GM12892 (cell line): Measurements from ENCODE around the gene ZNF385A.

ENCODE experiments used
- DNase-seq: peaks from one replicate; pipeline ENCODE4 v3.0.0; 2011; ENCODE audit not compliant: insufficient read length
- FAIRE-seq: peaks from 2 replicates; lab custom pipeline; 2011; peaks lifted over from hg19 to GRCh38; lab: Jason Lieb, UNC
- POLR2A ChIP-seq: IDR thresholded peaks from 2 replicates; pipeline ENCODE4 v1.6.1; 2011; ENCODE audit warnings: low read depth, low read length, control low read depth
- POLR2AphosphoS5 ChIP-seq: IDR thresholded peaks from 2 replicates; pipeline ENCODE4 v1.6.1; 2011; ENCODE audit warnings: low read depth, low read length, control low read depth
- TAF1 ChIP-seq: IDR thresholded peaks from 2 replicates; pipeline ENCODE4 v1.6.1; 2011; ENCODE audit warnings: low read depth, mild to moderate bottlenecking, control low read depth, low read length, borderline replicate concordance

ZNF385A gene

DNA sequence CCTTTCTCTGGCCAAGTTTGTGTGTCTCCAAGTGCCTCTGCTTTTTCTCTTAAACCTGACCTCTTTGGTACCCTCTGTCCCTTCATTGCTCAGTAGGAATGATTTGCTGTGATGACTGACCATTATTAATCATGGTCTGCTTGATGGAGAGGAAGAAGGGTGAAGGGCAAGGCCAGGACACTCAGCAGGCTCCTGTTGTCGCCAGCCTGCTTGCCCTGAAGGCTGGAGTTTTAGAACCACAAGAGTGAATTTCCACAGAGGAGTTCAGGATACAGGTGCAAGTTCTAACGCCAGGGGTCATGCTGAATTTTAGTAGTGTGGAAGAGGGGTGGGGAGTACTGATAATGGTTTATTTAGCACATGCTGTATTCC is 37.3 kb upstream of the ZNF385A start:
- DNase-seq (no peak), FAIRE-seq (no peak)
- no peak for TF ChIP-seq TAF1
- TF ChIP-seq POLR2AphosphoS5, result no peak
- TF ChIP-seq POLR2A, result no peak

DNA sequence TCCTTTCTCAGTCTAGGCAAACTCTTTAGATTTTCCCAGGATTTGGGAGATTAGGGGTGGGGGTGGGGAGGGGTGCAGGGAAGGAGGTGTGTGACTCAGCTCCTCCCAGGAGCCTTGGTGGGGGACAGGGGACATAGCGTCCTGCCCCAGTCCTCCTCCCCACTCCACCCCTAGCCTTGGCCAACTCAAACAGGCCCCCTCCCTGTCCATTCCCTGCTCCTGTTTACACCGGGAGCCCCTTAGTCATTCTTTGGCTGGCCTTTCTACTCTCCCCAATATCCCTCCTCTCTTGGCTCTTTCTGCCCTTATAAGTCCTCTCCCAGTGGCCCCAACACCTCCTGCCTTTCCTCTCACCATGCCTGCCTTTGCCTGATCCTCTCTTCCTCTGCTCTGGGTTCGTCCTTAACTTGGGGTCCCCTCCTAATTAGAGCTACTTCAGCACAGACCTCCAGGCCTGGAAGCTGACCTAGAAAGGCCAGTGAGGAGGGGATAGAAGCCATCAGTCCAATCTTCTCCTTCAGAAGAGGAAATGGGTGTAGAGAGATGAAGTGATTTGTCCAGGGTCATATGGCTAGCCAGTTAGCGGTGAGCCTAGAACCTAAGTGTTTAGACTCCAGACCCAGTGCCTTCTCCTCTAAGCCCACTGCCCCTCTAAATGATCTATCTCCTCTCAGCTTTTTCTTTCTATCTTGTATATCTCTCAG is 36.8 kb upstream of the ZNF385A start:
- TF ChIP-seq TAF1 (no peak), POLR2AphosphoS5 (no peak), POLR2A (no peak)
- DNase-seq (no peak), FAIRE-seq (no peak)

DNA sequence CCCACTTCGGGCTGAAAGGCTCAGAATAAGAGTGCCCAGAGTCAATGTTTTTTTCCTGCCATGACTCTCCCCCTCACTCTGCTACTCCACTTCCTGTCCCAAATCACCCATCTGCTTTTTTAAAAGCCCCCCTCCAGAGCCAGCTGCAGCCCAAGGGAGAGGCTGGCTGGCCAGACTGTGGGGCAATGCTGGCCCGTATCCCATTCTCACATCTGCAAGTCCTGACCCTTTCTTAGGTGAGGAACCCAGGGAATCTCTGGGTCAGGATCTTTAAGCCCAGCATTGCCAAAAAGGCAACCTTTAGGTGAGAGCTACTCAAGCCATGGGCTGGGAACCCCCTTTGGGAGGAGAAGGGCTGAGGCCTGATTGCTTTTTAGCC is 36.2 kb upstream of the ZNF385A start:
- FAIRE-seq, result no peak
- DNase-seq, result no peak
- no peak for TF ChIP-seq POLR2AphosphoS5
- TF ChIP-seq POLR2A, result no peak
- TF ChIP-seq TAF1, result no peak

DNA sequence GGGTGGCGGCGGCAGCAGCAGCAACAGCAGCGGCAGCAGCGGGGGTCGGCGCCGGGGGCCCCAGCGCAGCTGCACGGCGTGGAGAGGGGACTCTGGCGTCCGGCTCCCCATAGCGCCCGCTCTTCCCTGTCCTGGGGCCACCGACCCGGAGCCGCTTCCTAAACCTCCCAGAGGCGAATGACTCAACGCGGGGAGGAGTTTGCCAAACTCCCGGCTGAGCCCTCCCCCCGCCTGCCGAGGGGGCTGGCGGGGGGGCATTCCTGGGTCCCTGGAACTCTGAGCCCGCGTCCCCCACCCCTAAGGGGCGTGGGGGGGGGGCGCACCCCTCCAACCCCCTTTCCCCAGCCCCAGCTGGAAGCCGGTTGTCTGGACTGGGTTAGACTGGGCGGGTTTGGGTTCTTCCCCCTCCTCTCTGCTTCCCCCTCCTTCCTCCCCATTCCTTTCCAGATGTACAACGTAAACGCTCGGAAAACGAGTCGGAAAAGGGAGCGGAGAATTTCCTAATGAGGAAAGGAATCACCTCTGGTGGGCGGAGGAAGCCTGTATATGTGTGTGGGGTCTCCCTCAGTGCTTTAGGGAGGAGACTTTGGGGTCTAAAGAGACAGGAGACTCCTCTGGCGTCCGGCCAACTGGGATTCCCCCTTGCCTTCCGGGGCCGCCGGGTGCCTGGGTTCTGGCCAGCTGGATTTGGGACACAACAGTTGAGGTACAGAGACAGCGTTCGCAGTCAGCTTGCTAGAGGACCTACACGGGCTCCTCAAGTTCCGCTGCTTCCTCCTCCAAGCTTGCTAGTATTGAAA is 34.8 kb upstream of the ZNF385A start, which contains the start of gene ITGA5:
Gene ITGA5 (minus strand): TSS at position 179 of the 800 bp plus-strand sequence. CDS start 68 bp downstream, at position 111.
- TF ChIP-seq POLR2A, result no peak
- no peak for TF ChIP-seq POLR2AphosphoS5
- TF ChIP-seq TAF1, result no peak
- DNase-seq (no peak), FAIRE-seq (no peak)

DNA sequence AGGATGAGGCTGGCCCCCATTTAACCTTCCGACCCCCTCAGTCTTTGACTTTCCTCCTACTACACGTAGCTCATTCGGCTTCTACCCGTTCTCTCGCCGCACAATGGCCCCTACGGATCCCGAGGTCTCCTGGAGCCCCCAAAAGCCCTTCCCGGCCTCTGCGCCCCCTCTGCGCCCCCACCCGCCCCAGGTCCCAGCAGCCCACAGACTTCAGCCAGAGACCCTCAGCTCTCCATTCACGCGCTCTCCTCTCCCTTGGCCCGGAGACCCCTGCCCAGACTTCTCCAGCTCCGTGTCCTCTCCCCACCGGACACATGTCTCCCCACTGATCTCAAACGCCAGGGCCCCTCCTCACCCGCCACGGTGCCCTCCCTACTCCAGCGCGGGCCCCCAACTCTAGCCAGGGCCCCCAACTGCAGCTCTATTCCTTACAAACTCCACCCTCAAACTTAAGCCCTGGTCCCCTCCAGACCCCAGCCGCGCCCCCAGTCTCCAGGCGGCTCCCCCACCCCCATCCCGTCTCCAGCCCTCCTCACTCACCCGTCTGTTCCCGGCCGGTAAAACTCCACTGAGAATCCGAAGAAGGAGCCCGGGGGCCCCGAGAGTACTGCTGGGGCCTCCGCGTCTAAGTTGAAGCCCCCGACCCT is 34.0 kb upstream of the ZNF385A start:
- TF ChIP-seq POLR2AphosphoS5 (no peak), TAF1 (no peak), POLR2A (no peak)
- FAIRE-seq (no peak), DNase-seq (no peak)

DNA sequence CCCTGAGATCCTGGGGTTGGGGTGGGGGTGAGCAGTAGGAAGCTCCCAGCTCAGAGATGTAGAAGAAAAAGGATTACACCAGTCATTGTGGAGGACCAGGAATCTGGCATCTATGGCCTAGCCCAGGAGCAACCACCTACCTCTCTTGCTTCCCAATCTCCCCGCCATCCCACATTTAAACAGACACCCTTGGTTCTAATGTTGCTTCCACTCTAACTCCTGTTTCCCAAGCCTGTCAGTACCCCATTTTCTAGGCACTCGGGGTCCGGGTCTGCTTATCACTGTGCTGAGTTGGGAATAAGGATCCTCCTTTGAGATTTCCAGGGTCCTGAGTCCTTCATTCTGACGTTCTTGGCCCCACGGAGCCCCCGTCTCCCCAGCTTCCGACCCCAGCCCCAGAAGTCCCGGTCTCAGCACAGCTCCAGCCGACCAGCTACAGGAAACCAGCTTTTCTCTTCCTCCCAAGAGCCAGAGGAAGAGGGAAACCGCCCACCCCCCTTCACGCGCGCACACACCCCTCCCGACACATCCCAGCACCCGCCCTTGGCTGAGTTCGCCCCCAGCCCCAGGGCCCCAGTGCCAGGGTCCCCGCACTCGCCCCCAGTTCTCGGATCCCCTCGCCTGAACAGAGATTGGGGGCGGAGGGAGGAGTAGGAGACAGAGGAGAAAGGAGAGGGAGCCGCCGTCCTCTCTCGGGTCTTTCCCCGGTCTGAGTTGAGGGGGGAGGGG is 33.3 kb upstream of the ZNF385A start:
- no peak for TF ChIP-seq POLR2A
- TF ChIP-seq POLR2AphosphoS5, result no peak
- TF ChIP-seq TAF1, result no peak
- DNase-seq (no peak), FAIRE-seq (no peak)

DNA sequence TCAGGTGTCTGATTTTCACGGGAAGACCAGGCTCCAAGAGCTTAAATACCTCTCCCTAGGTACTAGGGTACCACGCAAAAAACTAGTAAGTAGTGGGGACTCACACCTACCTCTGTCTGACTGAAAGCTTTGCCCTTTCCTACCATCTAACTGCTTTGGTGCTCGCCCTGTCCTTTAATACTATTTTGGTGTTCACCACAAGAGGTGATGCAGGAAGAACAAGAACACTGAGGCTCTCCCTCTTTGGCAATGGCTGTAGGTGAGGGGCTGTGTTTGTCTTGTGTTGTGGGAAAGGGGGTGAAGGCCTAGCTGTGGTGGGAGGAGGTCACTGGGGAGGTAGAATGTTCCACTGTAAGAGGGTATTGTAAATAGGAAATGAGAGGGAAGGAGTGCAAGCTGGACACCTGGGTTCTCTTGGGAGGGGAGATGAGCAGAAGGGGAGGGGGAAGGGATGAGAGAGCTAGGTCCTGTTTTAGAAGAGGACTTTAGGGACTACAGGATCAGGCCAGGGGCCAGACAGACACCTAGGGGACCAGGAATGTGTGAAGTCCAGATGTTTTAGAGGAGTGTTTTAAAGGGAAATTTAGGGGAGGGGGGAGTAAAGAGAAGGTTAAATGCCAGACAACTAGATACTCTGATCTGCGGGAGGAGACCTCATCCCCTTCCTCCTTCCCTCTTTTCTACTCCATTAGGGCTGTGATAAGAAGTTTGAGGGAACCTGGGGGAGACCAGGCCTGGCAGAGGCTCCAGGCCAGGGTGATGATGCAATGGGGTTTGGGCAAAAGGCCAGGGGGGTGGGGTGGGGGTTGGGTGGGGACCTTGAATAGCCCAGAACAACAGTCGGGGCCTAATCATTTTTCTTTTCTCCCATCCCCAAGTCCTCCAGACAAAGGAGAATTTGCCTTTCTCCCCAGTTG is 32.4 kb upstream of the ZNF385A start:
- DNase-seq (no peak), FAIRE-seq (no peak)
- no peak for TF ChIP-seq POLR2A
- no peak for TF ChIP-seq POLR2AphosphoS5
- TF ChIP-seq TAF1, result no peak

DNA sequence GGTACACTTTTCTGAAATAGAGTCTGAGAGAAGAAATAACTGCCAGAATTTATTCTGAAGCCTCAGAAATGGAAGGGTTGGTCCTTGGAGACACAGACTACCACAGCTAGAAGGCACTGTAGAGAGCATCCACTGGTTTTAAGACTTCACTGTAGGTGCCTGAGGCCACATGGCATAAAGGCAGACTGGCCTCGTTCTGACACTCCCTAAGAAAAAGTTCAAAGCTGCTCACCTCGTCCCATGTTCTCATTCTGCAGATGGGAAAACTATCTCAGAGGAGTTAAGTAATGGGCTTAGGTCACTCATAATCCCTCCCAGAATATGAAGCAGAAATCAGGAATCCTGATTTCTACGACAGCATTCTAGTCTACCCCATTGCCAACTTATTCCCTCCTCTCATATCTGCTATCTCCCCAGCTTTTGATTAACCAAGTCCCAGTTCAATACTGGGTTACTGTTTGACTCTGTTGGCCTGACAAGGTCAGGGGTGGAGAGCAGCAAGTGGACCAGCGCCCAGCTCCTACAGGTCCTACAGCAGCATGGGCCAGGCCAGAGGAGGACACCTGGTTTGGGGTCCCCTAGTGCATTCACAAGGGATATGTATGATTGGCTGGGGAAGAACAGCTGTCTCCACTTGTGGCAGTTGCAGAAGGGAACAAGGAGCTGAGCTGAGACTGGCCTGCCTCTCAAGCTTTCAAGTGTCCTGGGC is 30.8 kb upstream of the ZNF385A start:
- TF ChIP-seq POLR2A (no peak), TAF1 (no peak), POLR2AphosphoS5 (no peak)
- FAIRE-seq (no peak), DNase-seq (no peak)

DNA sequence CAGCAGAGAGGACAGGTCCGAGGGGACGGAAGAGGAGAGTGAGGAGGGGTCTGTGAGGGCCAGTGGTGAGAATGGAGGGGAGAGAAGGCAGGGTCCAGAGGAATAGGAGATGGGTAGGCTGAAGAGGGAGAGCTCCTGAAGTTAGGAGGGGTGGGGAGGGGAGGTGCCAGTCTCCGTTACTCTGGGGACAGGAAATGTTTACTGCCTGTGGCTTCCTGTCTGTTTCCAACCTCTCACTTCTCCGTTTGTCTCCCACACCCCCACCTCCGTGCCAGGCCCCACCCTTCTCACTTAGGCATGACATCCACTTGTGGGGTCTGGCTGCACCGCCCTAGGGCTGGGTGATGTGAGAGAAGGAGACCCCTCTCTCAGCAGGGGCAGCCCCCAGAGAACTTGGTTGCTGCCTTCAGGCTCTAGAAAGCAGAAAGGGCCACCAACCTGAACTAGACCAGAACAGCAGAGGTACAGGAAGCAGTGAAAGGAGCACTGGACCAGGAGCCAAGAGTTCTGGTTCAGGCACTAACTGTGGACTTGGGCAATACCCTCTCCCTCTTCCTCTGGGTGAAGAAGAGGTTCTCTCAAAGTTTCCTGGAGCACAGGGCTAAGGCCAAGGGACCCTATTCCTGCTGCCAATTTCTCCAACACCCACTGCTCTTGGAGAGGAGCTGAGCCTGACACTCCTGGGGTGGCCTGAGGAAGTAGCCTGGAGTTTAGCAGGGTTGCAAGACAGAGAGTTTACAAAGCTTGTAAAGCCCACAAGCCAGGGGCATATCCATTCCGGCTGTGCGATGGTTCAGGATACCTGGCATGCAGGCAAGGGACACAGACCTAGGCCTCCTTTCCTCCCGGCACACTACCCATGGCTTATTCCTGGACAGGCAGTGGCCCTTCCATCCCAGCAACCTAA is 29.0 kb upstream of the ZNF385A start:
- TF ChIP-seq POLR2AphosphoS5, result no peak
- TF ChIP-seq TAF1, result no peak
- TF ChIP-seq POLR2A, result no peak
- DNase-seq (no peak), FAIRE-seq (no peak)
